B cell (primary cell): Measurements from ENCODE around the gene CTPS2.

ENCODE experiments used
- CTCF ChIP-seq: fragments of 200-600 bp; IDR thresholded peaks from one replicate; pipeline ENCODE4 v1.8.0; 2022; ENCODE audit warnings: antibody characterized with exemption, mild to moderate bottlenecking
- EZH2 ChIP-seq: IDR thresholded peaks from 2 replicates; pipeline ENCODE4 v1.6.1; 2012; ENCODE audit warnings: borderline replicate concordance, low read depth, mild to moderate bottlenecking, moderate library complexity, low read length; ENCODE audit not compliant: insufficient read depth, poor library complexity, severe bottlenecking

DNA sequence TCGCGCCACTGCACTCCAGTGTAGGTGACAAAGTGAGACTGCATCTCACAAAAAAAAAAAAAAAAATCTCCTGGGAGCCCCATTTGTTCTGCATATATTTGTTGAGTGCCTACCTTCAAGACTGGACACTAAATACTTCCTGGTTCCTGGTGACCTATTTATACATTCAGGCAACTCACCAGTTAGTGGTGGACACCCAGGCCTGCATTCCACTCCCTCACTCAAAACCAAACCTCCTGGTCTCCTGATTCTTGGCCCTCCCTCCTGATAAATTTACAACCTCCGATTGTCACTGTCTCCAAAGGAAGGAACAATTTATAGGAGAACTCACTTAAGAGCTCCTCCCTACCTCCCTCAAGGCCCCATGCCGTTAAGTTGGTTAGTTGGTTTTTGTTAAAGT is 10.0 kb upstream of the CTPS2 start:
- no peak for TF ChIP-seq CTCF
- no peak for TF ChIP-seq EZH2
